HFF-Myc (cell line): Measurements from ENCODE around the gene CALML4.

Source experiments
- DNase-seq: peaks from one replicate; pipeline ENCODE4 v3.0.0-alpha.2; 2011; ENCODE audit warnings: low read depth; ENCODE audit errors: extremely low read depth
- H3K4me3 ChIP-seq: replicated peaks from 2 replicates; pipeline ENCODE4 v1.5.1; 2011; ENCODE audit warnings: low read depth, mild to moderate bottlenecking, control low read depth, low read length
- CTCF ChIP-seq: IDR thresholded peaks from 2 replicates; pipeline ENCODE4 v1.5.1; 2012; ENCODE audit warnings: mild to moderate bottlenecking, low read depth, low read length, control low read depth; ENCODE audit errors: missing control alignments

Gene CALML4

GRCh38 chr15:68201879-68202261 is 3.3 kb downstream of the CALML4 start:
- TF ChIP-seq CTCF: no peak
- no peak for DNase-seq
- H3K4me3 ChIP-seq: no peak overlapping the region

- DNase-seq: no peak
- TF ChIP-seq CTCF: no peak
- no peak overlapping the region for H3K4me3 ChIP-seq
These were observed 3.8 kb downstream of the CALML4 start for GRCh38 chr15:68201153-68201878.

- no peak for TF ChIP-seq CTCF
- no peak overlapping the region for H3K4me3 ChIP-seq
- DNase-seq: no peak
These were observed 4.9 kb downstream of the CALML4 start for GRCh38 chr15:68200016-68200861.

GRCh38 chr15:68199340-68199739 is 5.8 kb downstream of the CALML4 start:
- H3K4me3 ChIP-seq: no peak overlapping the region
- TF ChIP-seq CTCF: no peak
- no peak for DNase-seq

- TF ChIP-seq CTCF: no peak
- no peak for DNase-seq
- no peak overlapping the region for H3K4me3 ChIP-seq
These were observed 7.3 kb downstream of the CALML4 start for GRCh38 chr15:68197661-68198437.

GRCh38 chr15:68197170-68197492 is 8.0 kb downstream of the CALML4 start:
- no peak for TF ChIP-seq CTCF
- no peak overlapping the region for H3K4me3 ChIP-seq
- no peak for DNase-seq
